Gastrocnemius medialis (tissue), 4 donors: Measurements from ENCODE around the gene CFAP100.

Source experiments
- CTCF ChIP-seq, 5 experiments: fragments of 450-650 bp in 3 of 5; fragments of 200-600 bp in 2 of 5; sonication (generic) in 2 of 5; IDR thresholded peaks in 4 of 5; conservative IDR thresholded peaks in 1 of 5; 1 replicate in 4 of 5; 2 replicates in 1 of 5; pipeline ENCODE4 v1.5.1; 2016 to 2019; ENCODE audit warnings: antibody characterized with exemption in 5 of 5, mild to moderate bottlenecking in 3 of 5, moderate library complexity in 3 of 5
- POLR2A ChIP-seq, 2 donors: fragments of 450-650 bp; IDR thresholded peaks; one replicate each; pipeline ENCODE4 v1.6.1; 2017; ENCODE audit warnings: antibody characterized with exemption in 2 of 2, mild to moderate bottlenecking in 2 of 2, moderate library complexity in 2 of 2

GRCh38 chr3:126408099-126408498 is 13.4 kb downstream of the CFAP100 start:
- TF ChIP-seq CTCF (IDR thresholded peaks at IDR 0.05 in 4 of 5, conservative IDR thresholded peaks at IDR 0.05 in 1 of 5): no peak
- no peak for TF ChIP-seq POLR2A (IDR thresholded peaks at IDR 0.05)
